K562 (cell line): ENCODE results near the gene RNF32. TPM values are rescaled to one million over a fixed set of nuclear protein-coding genes. Genes with fewer than 3 reads are reported as not detected.

Experiments used
- ATAC-seq: fragments of 200-7000 bp; cut with Tn5 transposase; 3 replicates; pipeline ENCODE4 v1.9.1; 2020; ENCODE audit warnings: moderate library complexity
- BruUV-seq: library from RNA; stranded (reverse); fragments of 400-500 nt; replicated peaks from 2 replicates; lab custom pipeline; 2021; lab: Mats Ljungman, UMichigan
- CTCF ChIA-PET: fragments of 300-600 bp; formaldehyde crosslinking; extraction: SDS; loops from one replicate; lab custom pipeline; 2021; ENCODE audit warnings: low intra/inter-chr PET ratio; lab: Yijun Ruan, JAX
- POLR2A ChIA-PET: fragments of 300-600, 350-650 bp; sonication (Branson Sonifier 250); formaldehyde crosslinking; extraction: SDS; loops from one replicate; lab custom pipeline; 2021; ENCODE audit warnings: antibody characterized with exemption, inconsistent platforms; lab: Yijun Ruan, JAX
- DNase-seq, 4 experiments: peaks; one replicate each; pipeline versions ENCODE4 v3.0.0 to v3.0.0-alpha.2; 2011 to 2018; ENCODE audit warnings: low spot score in 3 of 4, mixed read lengths in 3 of 4; ENCODE audit errors: extremely low read depth in 1 of 4
- FAIRE-seq: peaks from 2 replicates; lab custom pipeline; 2011; peaks lifted over from hg19 to GRCh38; lab: Jason Lieb, UNC
- H2AFZ ChIP-seq: 2 replicates; pipeline ENCODE4 v1.6.0; 2011; ENCODE audit warnings: low read depth, low read length, control low read depth, inconsistent platforms
- H3K27ac ChIP-seq: fragments of 200-600 bp; 3 replicates; pipeline ENCODE4 v1.8.0; 2011; ENCODE audit warnings: low read depth, mild to moderate bottlenecking, control low read depth, inconsistent platforms, low read length, moderate library complexity, mixed read lengths; ENCODE audit errors: extremely low read depth
- H3K27me3 ChIP-seq, 2 experiments: fragments of 300-600 bp in 1 of 2; 2 replicates in 1 of 2; 3 replicates in 1 of 2; pipeline versions ENCODE4 v1.6.0 to v1.8.0; 2011; ENCODE audit warnings: inconsistent platforms in 2 of 2, low read length in 2 of 2, mild to moderate bottlenecking in 1 of 2, mixed read lengths in 1 of 2, moderate library complexity in 1 of 2; ENCODE audit not compliant: control insufficient read depth in 2 of 2, insufficient read depth in 2 of 2
- H3K36me3 ChIP-seq: fragments of 300-600 bp; 3 replicates; pipeline ENCODE4 v1.8.0; 2011; ENCODE audit warnings: mild to moderate bottlenecking, low read length, inconsistent platforms; ENCODE audit not compliant: control insufficient read depth, insufficient read depth
- H3K4me1 ChIP-seq, 2 experiments: fragments of 200-600 bp in 1 of 2; replicated peaks in 1 of 2; 2 replicates in 1 of 2; 3 replicates in 1 of 2; pipeline versions ENCODE4 v1.5.1 to v1.8.0; 2011; ENCODE audit warnings: inconsistent platforms in 2 of 2, low read length in 2 of 2, mild to moderate bottlenecking in 1 of 2, mixed read lengths in 1 of 2, moderate library complexity in 1 of 2; ENCODE audit not compliant: control insufficient read depth in 2 of 2, insufficient read depth in 2 of 2
- H3K4me2 ChIP-seq: 2 replicates; pipeline ENCODE4 v1.6.1; 2011; ENCODE audit warnings: low read length, control low read depth, inconsistent platforms, mixed read lengths; ENCODE audit not compliant: insufficient read depth
- H3K4me3 ChIP-seq: fragments of 200-600 bp; sonication (generic), shearing (Covaris generic); 2 replicates; pipeline ENCODE4 v1.5.1; 2016; ENCODE audit warnings: control low read depth, inconsistent platforms
- H3K79me2 ChIP-seq: fragments of 200-600 bp; 3 replicates; pipeline ENCODE4 v1.8.0; 2011; ENCODE audit warnings: low read length, inconsistent platforms; ENCODE audit not compliant: control insufficient read depth, insufficient read depth
- H3K9ac ChIP-seq, 2 experiments: 2 replicates each; pipeline versions ENCODE4 v1.6.0 to v1.6.1; 2011; ENCODE audit warnings: low read depth in 2 of 2, low read length in 2 of 2, control low read depth in 1 of 2, inconsistent platforms in 1 of 2, mild to moderate bottlenecking in 1 of 2, mixed read lengths in 1 of 2; ENCODE audit not compliant: insufficient read depth in 1 of 2
- H3K9me1 ChIP-seq: one replicate; pipeline ENCODE4 v1.6.0; 2011; ENCODE audit warnings: inconsistent platforms, mild to moderate bottlenecking, low read length, moderate library complexity; ENCODE audit not compliant: control insufficient read depth, insufficient read depth
- H3K9me3 ChIP-seq: replicated peaks from 2 replicates; pipeline ENCODE4 v1.5.1; 2011; ENCODE audit warnings: low read depth, low read length, inconsistent platforms; ENCODE audit not compliant: control insufficient read depth, insufficient read depth
- H4K20me1 ChIP-seq: replicated peaks from 2 replicates; pipeline ENCODE4 v1.6.1; 2011; ENCODE audit warnings: low read length, inconsistent platforms, mixed read lengths; ENCODE audit not compliant: control insufficient read depth, insufficient read depth
- CREBBP ChIP-seq: IDR thresholded peaks from one replicate; pipeline ENCODE4 v1.6.1; 2012; ENCODE audit warnings: low read depth, mild to moderate bottlenecking, control low read depth, inconsistent platforms, low read length
- FOXA3 ChIP-seq, 2 experiments: fragments of 450-650 bp in 1 of 2; sonication (generic) in 1 of 2; formaldehyde crosslinking; IDR thresholded peaks in 1 of 2; conservative IDR thresholded peaks in 1 of 2; 2 replicates each; pipeline versions ENCODE4 v1.4.0 to v1.8.0; 2020 to 2022; ENCODE audit warnings: mild to moderate bottlenecking in 2 of 2, missing genetic modification reagents in 1 of 2
- FOXM1 ChIP-seq, 2 experiments: fragments of 450-650 bp in 1 of 2; sonication (generic) in 1 of 2; formaldehyde crosslinking in 1 of 2; IDR thresholded peaks; 2 replicates each; pipeline versions ENCODE4 v1.6.1 to v1.9.0; 2017 to 2022; ENCODE audit warnings: low read depth in 2 of 2, mild to moderate bottlenecking in 2 of 2, missing genetic modification reagents in 1 of 2, moderate library complexity in 1 of 2
- HSF4 ChIP-seq: fragments of 250-450 bp; sonication (Bioruptor Pico); IDR thresholded peaks from 2 replicates; pipeline ENCODE4 v2.1.2; 2022; ENCODE audit warnings: mild to moderate bottlenecking, moderate library complexity, borderline replicate concordance
- KDM2B ChIP-seq: fragments of 250-450 bp; sonication (Bioruptor Pico); IDR thresholded peaks from 2 replicates; pipeline ENCODE4 v1.8.0; 2021; ENCODE audit warnings: mild to moderate bottlenecking, moderate library complexity
- MTA2 ChIP-seq: fragments of 450-650 bp; IDR thresholded peaks from 2 replicates; pipeline ENCODE4 v1.6.1; 2016; ENCODE audit warnings: low read depth
- MTF1 ChIP-seq: fragments of 250-450 bp; sonication (Bioruptor Pico); IDR thresholded peaks from 2 replicates; pipeline ENCODE4 v1.9.0; 2021; ENCODE audit warnings: moderate library complexity, mild to moderate bottlenecking, inconsistent platforms, borderline replicate concordance
- NCOA4 ChIP-seq: fragments of 450-650 bp; IDR thresholded peaks from 2 replicates; pipeline ENCODE4 v1.6.1; 2018; ENCODE audit warnings: mild to moderate bottlenecking; ENCODE audit not compliant: partially characterized antibody
- POLR3G ChIP-seq: IDR thresholded peaks from 2 replicates; pipeline ENCODE4 v1.6.1; 2011; ENCODE audit not compliant: insufficient read length, insufficient replicate concordance; ENCODE audit errors: extremely low read depth
- SMC3 ChIP-seq: conservative IDR thresholded peaks from 2 replicates; pipeline ENCODE4 v1.6.1; 2011; ENCODE audit warnings: low read depth, low read length, improper control_type of control experiment; ENCODE audit not compliant: insufficient read depth
- SREBF1 ChIP-seq: fragments of 150-350 bp; IDR thresholded peaks from 2 replicates; pipeline ENCODE4 v1.6.1; 2014; ENCODE audit warnings: antibody characterized with exemption, low read depth, low read length, borderline replicate concordance
- TEAD1 ChIP-seq, 2 experiments: fragments of 450-650 bp in 1 of 2; sonication (generic) in 1 of 2; formaldehyde crosslinking; IDR thresholded peaks; 2 replicates each; pipeline versions ENCODE4 v1.4.0 to v1.8.0; 2020 to 2022; ENCODE audit warnings: mild to moderate bottlenecking in 2 of 2, missing genetic modification reagents in 1 of 2
- TFAM ChIP-seq: fragments of 250-450 bp; sonication (Bioruptor Pico); conservative IDR thresholded peaks from 2 replicates; pipeline ENCODE4 v1.5.0; 2021; ENCODE audit warnings: mild to moderate bottlenecking, moderate library complexity
- TGIF2 ChIP-seq: sonication (generic); formaldehyde crosslinking; IDR thresholded peaks from 2 replicates; pipeline ENCODE4 v1.8.1; 2022; ENCODE audit warnings: mild to moderate bottlenecking, missing genetic modification reagents, moderate library complexity
- TRIM28 ChIP-seq: fragments of 450-650 bp; IDR thresholded peaks from 2 replicates; pipeline ENCODE4 v1.6.1; 2017
- ZNF584 ChIP-seq: fragments of 200-800 bp; sonication (Bioruptor generic); IDR thresholded peaks from 2 replicates; pipeline ENCODE4 v1.6.1; 2016; ENCODE audit warnings: low read depth, mild to moderate bottlenecking, missing genetic modification characterization, missing compliant biosample characterization
- WGBS: fragments of 100-300 bp; shearing (Covaris generic); methylation state at CpG from one replicate; pipeline ENCODE4 v1.1.6; 2016; ENCODE audit warnings: low coverage, mixed read lengths; ENCODE audit not compliant: insufficient coverage; ENCODE audit errors: missing lambda C conversion rate; 5-methylcytosine and 5-hydroxymethylcytosine counted together
- in situ Hi-C: fragments of 300-500 bp; cut with MboI; formaldehyde crosslinking; loops from 4 replicates; pipeline ENCODE4 v1.15.0; 2018; ENCODE audit warnings: inconsistent platforms, mixed read lengths
- intact Hi-C: fragments of 100-400 bp; cut with micrococcal nuclease; formaldehyde crosslinking; loops from 2 replicates; pipeline ENCODE4 v1.14.2; 2022
- polyA plus RNA-seq, 8 experiments: library from polyadenylated mRNA; depleted of rRNA in 4 of 8; stranded (reverse) in 5 of 8; unstranded in 3 of 8; fragments of >200 nt; fragmentation: Nextera tagmentation in 2 of 8; fragmentation: Illumina TruSeq in 1 of 8; extraction: Ambion mirVana in 2 of 8; extraction: Trizol in 1 of 8; gene quantifications; 2 replicates each; pipeline versions ENCODE4 v1.2.1 to v1.2.3, GENCODE V29; 2011 to 2014; ENCODE audit warnings: inconsistent platforms in 1 of 8, missing spikeins in 1 of 8
- total RNA-seq, 7 experiments: library from RNA; depleted of rRNA in 6 of 7; stranded (reverse); fragments of >200 nt in 6 of 7; fragmentation: Illumina TruSeq in 2 of 7; extraction: Trizol in 2 of 7; gene quantifications; 2 replicates each; pipeline versions ENCODE4 v1.2.1 to v1.2.3, GENCODE V29; 2011 to 2021; ENCODE audit warnings: low replicate concordance in 1 of 7
- TF ChIP-seq, protein P1 (sequence below): sonication (generic); formaldehyde crosslinking; IDR thresholded peaks from 2 replicates; pipeline ENCODE4 v1.8.0; 2022; ENCODE audit warnings: missing genetic modification reagents, mild to moderate bottlenecking, borderline replicate concordance
- TF ChIP-seq, protein P2 (sequence below): fragments of 250-450 bp; sonication (Bioruptor Pico); IDR thresholded peaks from 2 replicates; pipeline ENCODE4 v1.5.0; 2021; ENCODE audit warnings: mild to moderate bottlenecking, moderate library complexity

RNF32 gene
- total and polyA plus RNA-seq, 9 of the 15 experiments (the other 6 are each of a cell fraction or from before 2014, with no cell fraction given): 2.6 to 7.0 (median 4.6) TPM

DNA sequence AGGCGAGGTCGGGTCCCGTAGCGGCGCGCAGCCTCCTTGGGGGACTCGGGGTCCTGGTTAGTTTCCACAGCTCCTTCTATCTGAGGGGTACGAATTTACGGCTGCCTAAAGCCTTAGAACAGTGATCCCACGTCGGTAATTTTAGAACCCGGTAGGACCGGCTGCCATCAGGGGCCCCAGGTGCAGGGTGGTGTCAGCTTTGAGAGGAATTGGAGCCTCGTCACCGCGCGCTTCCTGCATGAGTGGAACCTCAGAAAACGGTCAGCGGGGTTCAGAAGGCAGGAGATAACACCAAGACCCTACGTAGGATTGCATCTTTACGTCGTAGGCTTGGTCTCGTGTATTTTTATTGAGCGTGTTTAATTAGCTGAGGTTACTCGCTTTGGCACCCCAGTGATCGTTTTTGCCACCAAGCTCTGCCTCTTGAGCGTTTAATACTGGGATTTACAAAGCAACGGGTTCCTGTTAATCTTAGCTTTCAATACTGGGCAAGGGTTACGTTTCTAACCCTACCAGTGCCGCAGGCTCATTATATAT lies 443 bp downstream of the RNF32 start:
- no peaks in the 10 kb centered on the region for H3K9me1 ChIP-seq
- H4K20me1 ChIP-seq: no peaks in the 10 kb centered on the region
- peaks cover 46% of the 10 kb centered on the region for H3K79me2 ChIP-seq
- H3K4me2 ChIP-seq: peak overlapping the region; percentile 91
- peaks cover 5 to 20% of the 10 kb centered on the region in 2 experiments; a peak in 4 of 5 replicates for H3K4me1 ChIP-seq
- H3K9me3 ChIP-seq: no peaks in the 10 kb centered on the region
- DNase-seq (peak in 2 of 4 experiments; percentile 73 to 83), ATAC-seq (peak; percentile 54), FAIRE-seq (peak; percentile 54)
- peak overlapping the region; percentile 90 for H3K27ac ChIP-seq
- ChIA-PET POLR2A (interaction anchor here (0.6 to 2.3 kb wide), 11 partner anchors 9 to 312 kb away, joined by 3 to 13 read pairs (median 5); no protein-coding TSS in a partner anchor), CTCF (no interaction called here)
- TSS peak; percentile 84 for BruUV-seq
- intact Hi-C loops (loop anchor here (5.0 to 10.0 kb wide), 3 partner anchors 96 to 836 kb away; partner anchors contain the start of gene LMBR1), in situ Hi-C loops (no loop called here)
- peaks cover 3% of the 10 kb centered on the region; the same call in 1 of the 3 replicates for H3K36me3 ChIP-seq
- peak overlapping the region; percentile 86 for H2AFZ ChIP-seq
- no peaks in the 10 kb centered on the region for H3K27me3 ChIP-seq
- H3K4me3 ChIP-seq: peak overlapping the region; percentile 71
- H3K9ac ChIP-seq: peak overlapping the region; percentile 91 to 94
- 1% methylated on average over 30 of the region's 30 CpGs for WGBS
- TF ChIP-seq FOXM1 (IDR thresholded peaks at IDR 0.05; ENCODE audit: low read depth) (no peak), FOXM1 (CRISPR knock-in tag; IDR thresholded peaks at IDR 0.05; ENCODE audit: low read depth) (no peak), HSF4 (CRISPR knock-in tag) (0 out of 2 replicates have a peak, but pooled peaks have one; percentile 76), POLR3G (no peak), TGIF2 (CRISPR knock-in tag) (no peak), MTA2 (no peak), TRIM28 (no peak), FOXA3 (CRISPR knock-in tag; conservative IDR thresholded peaks at IDR 0.05 in 1 of 2, IDR thresholded peaks at IDR 0.05 in 1 of 2) (no peak), ZNF584 (CRISPR knock-in tag) (peak; percentile 58; the same call in 1 of the 2 replicates), TFAM (CRISPR knock-in tag) (no peak), MTF1 (CRISPR knock-in tag) (no peak), SREBF1 (no peak), CREBBP (no peak), NCOA4 (no peak), SMC3 (no peak), KDM2B (CRISPR knock-in tag) (0 out of 2 replicates have a peak, but pooled peaks have one; percentile 27), TEAD1 (CRISPR knock-in tag; IDR thresholded peaks at IDR 0.05) (no peak)
- TF ChIP-seq, protein P1, sequence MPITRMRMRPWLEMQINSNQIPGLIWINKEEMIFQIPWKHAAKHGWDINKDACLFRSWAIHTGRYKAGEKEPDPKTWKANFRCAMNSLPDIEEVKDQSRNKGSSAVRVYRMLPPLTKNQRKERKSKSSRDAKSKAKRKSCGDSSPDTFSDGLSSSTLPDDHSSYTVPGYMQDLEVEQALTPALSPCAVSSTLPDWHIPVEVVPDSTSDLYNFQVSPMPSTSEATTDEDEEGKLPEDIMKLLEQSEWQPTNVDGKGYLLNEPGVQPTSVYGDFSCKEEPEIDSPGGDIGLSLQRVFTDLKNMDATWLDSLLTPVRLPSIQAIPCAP (CRISPR knock-in tag): no peak
- TF ChIP-seq, protein P2, sequence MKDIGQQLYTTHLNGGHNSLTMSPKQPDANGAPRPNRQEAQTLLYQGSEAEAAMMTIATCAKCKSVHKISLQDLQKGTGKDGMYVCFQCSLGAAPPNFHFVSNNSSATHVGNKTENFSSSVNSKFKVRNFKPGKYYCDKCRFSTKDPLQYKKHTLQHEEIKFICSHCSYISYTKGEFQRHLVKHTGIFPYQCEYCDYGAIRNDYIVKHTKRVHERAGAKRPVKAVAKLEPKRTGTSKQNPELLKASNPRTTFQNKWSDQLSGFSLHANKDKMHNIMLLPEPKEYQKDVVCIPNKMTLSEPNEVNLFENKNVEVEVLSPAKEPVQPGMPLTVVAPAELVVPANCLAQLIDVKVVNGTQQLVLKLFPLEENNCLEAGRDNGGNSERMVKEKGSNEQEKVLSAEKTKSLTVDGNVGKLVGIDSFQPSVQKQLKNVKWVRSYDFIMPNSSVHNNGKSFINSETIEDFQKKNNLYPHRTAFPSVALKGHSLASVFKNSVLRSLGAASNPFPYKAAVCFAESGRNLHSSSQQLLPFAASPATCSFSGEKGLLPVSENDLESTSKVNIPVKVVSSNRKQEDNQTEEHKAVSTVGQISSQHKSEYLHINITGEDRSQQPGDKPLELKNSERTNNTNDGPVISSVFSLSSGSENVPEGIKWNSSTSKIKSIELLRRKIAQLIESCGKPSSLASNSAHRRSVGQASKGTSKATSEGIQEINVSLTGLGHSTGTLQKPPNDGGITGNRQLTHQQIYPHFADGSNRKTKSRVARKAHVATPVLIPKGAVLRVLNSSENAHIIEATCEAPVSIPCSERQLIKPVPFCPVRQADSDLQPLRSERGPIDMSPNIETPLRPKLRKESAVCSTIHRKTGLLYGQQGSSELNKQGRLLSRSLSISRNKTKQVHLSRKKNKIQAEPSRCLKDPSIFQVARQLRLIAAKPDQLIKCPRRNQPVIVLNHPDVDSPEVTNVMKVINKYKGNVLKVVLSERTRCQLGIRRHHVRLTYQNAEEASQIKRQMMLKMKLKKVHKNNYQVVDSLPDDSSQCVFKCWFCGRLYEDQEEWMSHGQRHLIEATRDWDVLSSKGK (CRISPR knock-in tag): no peak
